Activated naive CD4-positive, alpha-beta T cell (primary cell): ENCODE measurements around the gene C3.

Experiments used
- DNase-seq, 4 experiments: peaks; one replicate each; lab custom pipeline; 2025; lab: John Stamatoyannopoulos, UW

C3 gene

GRCh38 chr19:6744381-6745301 lies 24.2 kb upstream of the C3 start:
- no peak for DNase-seq

GRCh38 chr19:6743714-6744380 lies 23.4 kb upstream of the C3 start:
- no peak for DNase-seq

- DNase-seq, result no peak
Observed at GRCh38 chr19:6743066-6743465, 22.6 kb upstream of the C3 start.

- DNase-seq, result peak in 1 of 4 experiments; percentile 13
Observed at GRCh38 chr19:6740589-6741343, 20.3 kb upstream of the C3 start.

GRCh38 chr19:6739883-6740588 lies 19.6 kb upstream of the C3 start:
- DNase-seq, result no peak

GRCh38 chr19:6739390-6739882 lies 19.0 kb upstream of the C3 start, which contains the start of gene TRIP10:
TSS of gene TRIP10 (plus strand) at chr19:6739680. CDS start at chr19:6739762, 82 bp downstream.
- peak; percentile 53 to 80 (median 65) for DNase-seq

GRCh38 chr19:6738787-6739389 lies 18.4 kb upstream of the C3 start:
- DNase-seq, result peak in 1 of 4 experiments; percentile 34

- DNase-seq, result peak in 3 of 4 experiments; percentile 38 to 66 (median 51)
Observed at GRCh38 chr19:6737873-6738786, 17.7 kb upstream of the C3 start.

GRCh38 chr19:6737284-6737872 lies 16.9 kb upstream of the C3 start, which contains the start of gene GPR108:
TSS of gene GPR108 (minus strand) at chr19:6737580. CDS start at chr19:6737576, 4 bp downstream.
- peak; percentile 91 to 98 (median 96) for DNase-seq

GRCh38 chr19:6736917-6737283 lies 16.4 kb upstream of the C3 start:
- DNase-seq, result peak in 1 of 4 experiments; percentile 44

- peak in 3 of 4 experiments; percentile 13 to 47 (median 29) for DNase-seq
Observed at GRCh38 chr19:6736169-6736916, 15.9 kb upstream of the C3 start.

GRCh38 chr19:6735181-6735911 lies 14.9 kb upstream of the C3 start:
- DNase-seq, result no peak

GRCh38 chr19:6734096-6734696 lies 13.7 kb upstream of the C3 start:
- DNase-seq, result no peak

GRCh38 chr19:6733338-6734095 lies 13.1 kb upstream of the C3 start:
- DNase-seq, result no peak

GRCh38 chr19:6732803-6733337 lies 12.4 kb upstream of the C3 start:
- no peak for DNase-seq

- DNase-seq, result no peak
Observed at GRCh38 chr19:6731822-6732221, 11.4 kb upstream of the C3 start.
